Measurements from ENCODE around the gene SH3RF1. TPM values are rescaled to one million over a fixed set of nuclear protein-coding genes. Genes with fewer than 3 reads are reported as not detected.

Gene SH3RF1
- total and polyA plus RNA-seq, 4 donors: 5.3 to 33.1 (median 16.3) TPM

DNA sequence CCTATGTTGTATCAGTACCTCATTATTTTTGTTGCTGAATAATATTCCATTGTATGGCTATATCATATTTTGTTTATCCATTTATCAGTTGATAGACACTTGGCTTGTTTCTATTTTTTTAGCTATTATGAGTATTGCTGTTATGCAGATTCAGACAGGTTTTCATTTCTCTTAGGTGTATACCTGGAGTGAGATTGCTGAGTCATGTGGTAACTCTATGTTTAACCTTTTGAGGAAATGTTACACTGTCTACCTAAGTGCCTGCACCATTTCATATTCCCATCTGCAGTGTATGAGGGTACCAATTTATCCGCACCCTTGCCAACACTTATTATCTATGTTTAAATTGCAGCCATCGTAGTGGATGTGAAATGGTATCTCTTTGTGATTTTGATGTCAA is 43.0 kb upstream of the SH3RF1 start:
- Histone ChIP-seq H3K9ac (ENCODE audit: insufficient read depth in 1 of 2, low read length in 2 of 2) (no peak overlapping the region), H3K36me3 (ENCODE audit: control insufficient read depth in 4 of 4, insufficient read depth in 4 of 4, low read length in 4 of 4) (no peaks in the 10 kb centered on the region), H3K27me3 (ENCODE audit: control insufficient read depth in 3 of 3, insufficient read depth in 3 of 3, low read length in 2 of 3) (no peaks in the 10 kb centered on the region), H3K27ac (ENCODE audit: low read depth in 1 of 2, low read length in 1 of 2) (no peak overlapping the region), H3K4me1 (ENCODE audit: control insufficient read depth in 5 of 5, insufficient read depth in 5 of 5, low read length in 5 of 5) (peaks cover 3 to 22% (median 9%) of the 10 kb centered on the region in 5 donors), H3K4me3 (no peak overlapping the region), H3K9me3 (ENCODE audit: control insufficient read depth in 4 of 4, insufficient read depth in 3 of 4, low read length in 3 of 4) (no peaks in the 10 kb centered on the region)
- TF ChIP-seq, protein P1, sequence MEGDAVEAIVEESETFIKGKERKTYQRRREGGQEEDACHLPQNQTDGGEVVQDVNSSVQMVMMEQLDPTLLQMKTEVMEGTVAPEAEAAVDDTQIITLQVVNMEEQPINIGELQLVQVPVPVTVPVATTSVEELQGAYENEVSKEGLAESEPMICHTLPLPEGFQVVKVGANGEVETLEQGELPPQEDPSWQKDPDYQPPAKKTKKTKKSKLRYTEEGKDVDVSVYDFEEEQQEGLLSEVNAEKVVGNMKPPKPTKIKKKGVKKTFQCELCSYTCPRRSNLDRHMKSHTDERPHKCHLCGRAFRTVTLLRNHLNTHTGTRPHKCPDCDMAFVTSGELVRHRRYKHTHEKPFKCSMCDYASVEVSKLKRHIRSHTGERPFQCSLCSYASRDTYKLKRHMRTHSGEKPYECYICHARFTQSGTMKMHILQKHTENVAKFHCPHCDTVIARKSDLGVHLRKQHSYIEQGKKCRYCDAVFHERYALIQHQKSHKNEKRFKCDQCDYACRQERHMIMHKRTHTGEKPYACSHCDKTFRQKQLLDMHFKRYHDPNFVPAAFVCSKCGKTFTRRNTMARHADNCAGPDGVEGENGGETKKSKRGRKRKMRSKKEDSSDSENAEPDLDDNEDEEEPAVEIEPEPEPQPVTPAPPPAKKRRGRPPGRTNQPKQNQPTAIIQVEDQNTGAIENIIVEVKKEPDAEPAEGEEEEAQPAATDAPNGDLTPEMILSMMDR (IDR thresholded peaks at IDR 0.05; ENCODE audit: control extremely low read depth, extremely low read depth): no peak
- DNase-seq (no peak), ATAC-seq (ENCODE audit: insufficient read depth, low FRiP score) (no peak)
- WGBS, 2 donors: 94 to 95% methylated on average over 2 of the region's 2 CpGs

DNA sequence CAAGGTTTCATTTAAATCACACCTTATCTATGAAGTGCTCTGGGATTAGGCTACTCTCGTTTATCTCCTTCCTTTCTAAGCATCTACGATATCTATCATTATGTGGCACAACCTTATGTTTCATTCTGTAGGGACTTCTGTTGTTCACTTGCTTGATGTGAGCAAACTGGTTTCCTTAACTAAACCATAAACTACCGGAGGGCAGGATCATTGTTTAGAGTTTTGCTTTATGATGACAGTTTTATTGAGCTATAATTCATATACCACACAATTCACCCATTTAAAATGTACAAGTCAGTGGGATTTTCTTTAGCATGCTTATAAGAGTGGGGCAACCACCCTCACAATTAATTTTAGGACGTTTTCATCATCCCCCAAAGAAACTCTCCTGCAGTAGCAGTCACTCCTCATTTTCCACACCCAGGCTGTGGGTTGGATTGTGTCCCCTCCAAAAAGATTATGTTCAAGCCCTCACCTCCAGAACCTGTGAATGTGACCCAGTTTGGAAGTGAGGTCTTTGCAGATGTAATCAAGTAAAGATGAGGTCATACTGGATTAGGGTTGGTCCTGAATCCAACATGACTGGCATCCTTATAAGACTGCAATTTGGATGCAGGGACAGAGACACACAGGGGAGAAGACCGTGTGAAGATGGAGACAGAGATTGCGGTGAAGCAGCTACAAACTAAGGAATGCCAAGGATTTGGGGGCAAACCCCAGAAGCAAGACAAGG is 42.1 kb upstream of the SH3RF1 start:
- Histone ChIP-seq H3K4me1 (ENCODE audit: control insufficient read depth in 5 of 5, insufficient read depth in 5 of 5, low read length in 5 of 5) (peaks cover 3 to 22% (median 9%) of the 10 kb centered on the region in 5 donors), H3K9me3 (ENCODE audit: control insufficient read depth in 4 of 4, insufficient read depth in 3 of 4, low read length in 3 of 4) (no peaks in the 10 kb centered on the region), H3K27me3 (ENCODE audit: control insufficient read depth in 3 of 3, insufficient read depth in 3 of 3, low read length in 2 of 3) (no peaks in the 10 kb centered on the region), H3K36me3 (ENCODE audit: control insufficient read depth in 4 of 4, insufficient read depth in 4 of 4, low read length in 4 of 4) (no peaks in the 10 kb centered on the region), H3K9ac (ENCODE audit: insufficient read depth in 1 of 2, low read length in 2 of 2) (no peak overlapping the region), H3K27ac (ENCODE audit: low read depth in 1 of 2, low read length in 1 of 2) (no peak overlapping the region), H3K4me3 (no peak overlapping the region)
- TF ChIP-seq, protein P1 (IDR thresholded peaks at IDR 0.05; ENCODE audit: control extremely low read depth, extremely low read depth): no peak
- DNase-seq: no peak
- 91 to 93% methylated on average over 6 of the region's 6 CpGs for WGBS, 2 donors
- no peak for ATAC-seq (ENCODE audit: insufficient read depth, low FRiP score)

DNA sequence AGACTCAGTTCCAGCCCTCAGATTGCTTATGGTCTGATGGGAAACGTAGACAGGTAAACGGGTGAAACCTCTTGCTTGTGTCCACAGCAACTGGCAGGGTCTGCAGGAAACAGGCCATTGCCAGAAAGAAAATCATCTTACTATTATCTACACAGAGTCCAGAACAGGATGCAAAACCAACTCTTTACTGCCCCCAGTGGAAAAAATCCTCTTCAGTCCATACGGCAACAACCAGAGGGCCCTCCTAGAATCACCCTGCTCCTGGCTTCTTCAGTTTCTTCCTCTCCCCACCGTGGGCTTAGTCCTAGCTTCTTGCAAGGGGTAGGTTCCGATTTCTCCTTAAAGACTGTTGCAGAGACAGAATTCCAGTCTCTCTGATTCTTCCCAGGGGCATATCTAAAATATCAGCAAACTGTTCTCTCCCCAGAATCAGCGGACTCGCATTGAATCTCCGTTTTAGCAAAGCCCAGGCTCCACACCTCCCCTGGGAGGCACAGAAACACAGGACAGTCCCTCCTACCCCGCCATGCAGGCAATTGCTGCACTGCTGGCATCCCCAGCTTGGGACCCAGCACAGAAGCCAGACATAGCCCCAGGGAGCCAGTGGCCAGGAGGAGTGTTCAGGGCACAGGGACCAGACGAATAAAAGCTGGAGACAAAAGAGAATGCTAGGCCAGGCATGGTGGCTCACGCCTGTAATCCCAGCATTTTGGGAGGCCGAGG is 41.0 kb upstream of the SH3RF1 start:
- no peak overlapping the region for H3K4me3 ChIP-seq
- H3K4me1 ChIP-seq (ENCODE audit: control insufficient read depth in 5 of 5, insufficient read depth in 5 of 5, low read length in 5 of 5): peaks cover 3 to 22% (median 9%) of the 10 kb centered on the region in 5 donors
- ATAC-seq (ENCODE audit: insufficient read depth, low FRiP score) (no peak), DNase-seq (peak; percentile 31 to 87 (median 76))
- WGBS, 2 donors: 68 to 69% methylated on average over 12 of the region's 12 CpGs
- TF ChIP-seq, protein P1 (IDR thresholded peaks at IDR 0.05; ENCODE audit: control extremely low read depth, extremely low read depth): peak; percentile 52
- no peak overlapping the region for H3K27ac ChIP-seq (ENCODE audit: low read depth in 1 of 2, low read length in 1 of 2)
- no peaks in the 10 kb centered on the region for H3K27me3 ChIP-seq (ENCODE audit: control insufficient read depth in 3 of 3, insufficient read depth in 3 of 3, low read length in 2 of 3)
- no peaks in the 10 kb centered on the region for H3K36me3 ChIP-seq (ENCODE audit: control insufficient read depth in 4 of 4, insufficient read depth in 4 of 4, low read length in 4 of 4)
- H3K9me3 ChIP-seq (ENCODE audit: control insufficient read depth in 4 of 4, insufficient read depth in 3 of 4, low read length in 3 of 4): no peaks in the 10 kb centered on the region
- H3K9ac ChIP-seq (ENCODE audit: insufficient read depth in 1 of 2, low read length in 2 of 2): no peak overlapping the region

Measured in lung (tissue), 12 donors.